Measurements from ENCODE around the gene CHRFAM7A.
"Not testable (repeated sequence)": the region's sequence is repeated elsewhere in the genome, so short reads cannot be mapped to it uniquely, and the experiment has no call there.

The CHRFAM7A gene

GRCh38 chr15:30392766-30393663 is at the start of gene CHRFAM7A:
TSS of gene CHRFAM7A (minus strand) at chr15:30393540. CDS start at chr15:30383351, 10,189 bp downstream.
- DNase-seq (ENCODE audit: low spot score) = not testable (repeated sequence)

DNA sequence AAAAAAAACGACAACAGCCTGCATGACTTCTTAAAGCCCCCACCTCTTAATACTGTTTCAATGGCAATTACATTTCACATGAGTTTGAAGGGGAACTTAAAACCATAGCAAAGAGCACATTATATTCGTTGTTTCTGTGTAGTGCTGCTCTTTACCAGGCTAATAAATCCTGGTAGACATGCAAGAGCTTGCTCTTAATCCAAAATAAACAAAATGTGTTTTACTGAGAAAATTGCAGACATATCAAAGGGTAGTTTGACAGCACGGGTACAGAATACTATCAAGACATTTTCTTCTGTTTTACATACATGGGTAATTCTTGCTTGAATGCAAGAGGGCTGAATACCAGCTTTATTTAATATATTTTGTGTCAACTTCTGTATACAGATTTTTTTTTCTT is 45.0 kb upstream of the CHRFAM7A start:
- DNase-seq (ENCODE audit: low spot score) = not testable (repeated sequence)

- not testable (repeated sequence) for DNase-seq (ENCODE audit: low spot score)
These were observed 42.5 kb upstream of the CHRFAM7A start for GRCh38 chr15:30435878-30436277.

DNA sequence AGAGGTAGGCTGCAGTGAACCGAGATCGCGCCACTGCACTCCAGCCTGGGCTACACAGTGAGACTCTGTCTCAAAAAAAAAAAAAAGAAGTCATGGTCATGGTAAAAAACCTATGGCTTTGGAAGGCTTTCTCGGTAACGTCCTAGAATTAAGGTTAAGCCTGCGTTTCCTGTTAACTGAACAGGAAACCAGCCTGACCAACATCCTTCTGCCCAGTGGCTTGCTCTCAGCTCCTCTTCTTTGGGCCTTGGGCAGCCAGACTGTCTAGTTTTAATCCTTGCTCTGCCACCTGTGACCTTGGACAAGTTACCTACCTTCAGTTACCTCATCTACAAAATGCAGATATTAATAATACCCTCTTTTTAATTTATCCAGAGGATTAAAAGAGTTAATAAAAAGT is 27.4 kb upstream of the CHRFAM7A start:
- not testable (repeated sequence) for DNase-seq (ENCODE audit: low spot score)

- not testable (repeated sequence) for DNase-seq (ENCODE audit: low spot score)
These were observed 20.8 kb upstream of the CHRFAM7A start, which contains the start of gene GOLGA8R for GRCh38 chr15:30414160-30414559. TSS of gene GOLGA8R (minus strand) at chr15:30414260. CDS start at chr15:30414162, 98 bp downstream.

DNA sequence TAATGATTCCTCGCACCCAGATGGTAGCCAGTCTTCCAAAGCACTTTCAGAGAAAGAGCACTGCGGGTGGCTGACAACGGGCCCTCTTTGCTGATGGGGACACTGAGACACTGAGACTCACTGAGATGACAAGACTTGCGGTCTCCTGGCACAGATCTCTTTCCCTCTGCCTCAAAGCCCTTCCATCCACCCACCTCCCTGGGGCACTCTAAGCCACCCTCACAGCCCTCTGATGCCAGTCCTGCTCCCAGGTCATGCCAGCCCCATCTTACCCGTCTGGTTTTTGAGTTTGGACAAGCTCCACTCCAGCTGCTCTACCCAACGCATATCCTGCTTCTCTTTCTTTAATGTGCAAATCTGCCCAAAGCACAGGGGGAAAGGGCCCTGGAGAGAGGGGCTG is 14.3 kb upstream of the CHRFAM7A start:
- DNase-seq (ENCODE audit: low spot score) = not testable (repeated sequence)

DNA sequence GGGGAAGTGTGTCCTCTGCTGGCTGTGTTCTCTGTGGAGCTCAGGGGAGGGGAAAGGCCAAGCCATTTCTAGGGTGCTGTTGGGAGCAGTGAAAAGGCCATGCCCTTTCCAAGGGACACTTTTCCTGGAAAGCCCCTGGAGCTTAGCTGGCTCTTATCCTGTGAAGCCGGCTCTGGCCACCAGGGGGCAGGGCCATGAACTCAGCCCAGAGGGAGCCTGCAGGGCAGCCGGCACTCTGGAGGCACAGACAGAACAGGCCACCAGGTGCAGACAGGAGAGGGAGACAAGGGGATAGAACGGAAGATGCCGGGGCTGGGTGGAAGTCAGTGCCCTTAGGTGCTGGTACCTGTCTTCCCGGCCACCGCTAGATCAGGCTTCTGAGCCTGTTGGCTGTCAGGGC is 5.6 kb upstream of the CHRFAM7A start:
- not testable (repeated sequence) for DNase-seq (ENCODE audit: low spot score)

DNA sequence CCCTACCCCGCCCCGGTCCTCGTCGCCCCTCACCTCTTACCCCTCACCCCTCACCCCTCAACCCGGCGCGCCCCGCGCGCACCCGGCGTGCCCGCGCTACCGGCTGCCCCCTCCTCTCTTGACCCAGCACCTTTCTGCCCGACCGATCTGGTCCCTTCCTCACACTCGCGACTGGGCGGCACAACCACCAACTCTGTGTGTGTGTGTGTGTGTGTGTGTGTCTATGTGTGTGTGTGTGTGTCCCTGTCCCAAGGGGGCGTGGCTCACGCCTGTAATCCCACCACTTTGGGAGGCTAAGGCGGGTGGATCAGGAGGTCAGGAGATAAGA is 288 bp upstream of the CHRFAM7A start:
- DNase-seq (ENCODE audit: low spot score) = not testable (repeated sequence)

GRCh38 chr15:30386318-30386887 is 6.9 kb downstream of the CHRFAM7A start:
- not testable (repeated sequence) for DNase-seq (ENCODE audit: low spot score)

DNA sequence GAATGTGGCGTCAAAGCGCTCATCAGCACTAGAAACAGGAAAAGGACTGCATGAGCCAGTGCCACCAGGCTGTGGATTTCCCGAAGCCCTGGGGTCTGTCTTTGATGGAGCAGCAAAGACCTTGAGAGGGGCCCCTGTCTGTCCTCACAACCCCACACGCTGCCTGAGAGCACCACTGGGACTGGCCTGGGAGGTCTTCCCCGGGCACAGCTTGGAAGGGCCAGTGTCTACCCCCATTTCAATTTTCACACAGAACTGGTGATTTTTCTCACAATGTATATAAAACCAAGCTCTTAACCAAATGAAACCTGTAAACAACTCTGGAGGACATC is 16.3 kb downstream of the CHRFAM7A start:
- DNase-seq (ENCODE audit: low spot score) = not testable (repeated sequence)

DNA sequence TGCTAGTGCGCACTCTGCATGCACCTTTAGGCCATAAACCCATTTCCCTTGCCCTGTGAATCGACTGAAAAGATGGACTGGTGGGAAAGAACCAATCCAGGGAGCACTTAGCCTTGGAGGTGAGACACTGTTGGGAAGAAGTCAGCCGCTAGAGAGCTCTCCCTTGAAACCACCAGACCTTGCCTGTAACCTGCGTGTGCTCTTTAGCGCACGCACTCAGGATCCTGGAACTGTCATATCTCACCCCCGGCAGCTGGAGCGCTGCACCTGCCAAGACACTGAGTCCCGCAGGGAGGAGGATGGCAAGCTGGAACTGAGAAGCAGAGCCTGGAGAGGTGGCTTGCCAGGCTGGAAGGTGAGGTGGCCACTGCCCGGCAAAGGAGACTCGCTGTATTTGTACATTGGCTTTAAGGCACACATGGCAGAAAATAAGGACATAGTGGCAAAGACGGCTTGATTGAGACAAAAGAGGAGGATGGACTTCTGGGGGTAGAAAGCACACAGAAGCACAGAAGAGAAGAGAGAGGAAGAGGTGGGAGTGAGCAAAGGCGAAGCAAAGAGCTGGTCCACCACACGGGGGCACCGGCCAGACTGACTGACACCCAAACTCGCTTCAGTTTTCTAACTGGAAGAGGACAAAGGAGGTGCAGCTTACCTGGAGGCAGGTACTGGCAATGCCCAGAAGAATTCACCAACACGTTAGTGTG is 16.8 kb downstream of the CHRFAM7A start:
- not testable (repeated sequence) for DNase-seq (ENCODE audit: low spot score)

DNA sequence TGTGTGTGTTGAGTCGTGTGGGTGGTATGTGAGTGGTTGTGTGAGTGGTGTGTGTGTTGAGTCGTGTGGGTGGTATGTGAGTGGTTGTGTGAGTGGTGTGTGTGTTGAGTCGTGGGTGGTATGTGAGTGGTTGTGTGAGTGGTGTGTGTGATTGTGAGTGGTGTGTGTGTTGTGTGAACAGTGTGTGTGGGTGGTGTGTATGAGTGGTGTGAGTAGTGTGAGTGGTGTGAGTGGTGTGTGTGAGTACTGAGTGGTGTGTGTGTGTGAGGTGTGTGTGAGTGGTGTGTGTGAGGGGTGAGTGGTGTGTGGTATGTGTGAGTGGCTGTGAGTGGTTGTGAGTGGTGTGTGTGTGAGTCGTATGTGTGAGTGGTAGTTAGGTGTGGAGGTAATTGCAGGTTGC is 17.5 kb downstream of the CHRFAM7A start:
- DNase-seq (ENCODE audit: low spot score) = not testable (repeated sequence)

DNA sequence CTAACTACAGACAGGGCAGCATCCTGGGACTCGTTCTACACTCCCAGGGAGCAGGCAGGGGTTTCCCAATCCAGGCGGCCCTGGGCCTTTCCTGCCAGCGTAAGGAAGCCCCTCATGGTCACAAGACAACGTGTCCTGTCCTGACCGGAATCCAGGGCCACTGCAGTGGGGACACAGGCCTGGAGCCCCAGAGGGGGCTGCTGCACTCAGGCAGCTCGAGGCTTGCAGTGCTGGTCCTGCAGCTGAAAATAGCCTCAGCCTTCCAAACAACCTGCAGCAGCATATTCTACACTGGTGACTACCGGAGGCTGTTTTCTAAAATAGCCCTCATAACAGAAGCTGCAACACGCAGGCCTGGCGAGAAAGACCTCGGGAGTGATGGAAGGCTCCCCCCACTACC is 18.5 kb downstream of the CHRFAM7A start:
- DNase-seq (ENCODE audit: low spot score) = not testable (repeated sequence)

DNA sequence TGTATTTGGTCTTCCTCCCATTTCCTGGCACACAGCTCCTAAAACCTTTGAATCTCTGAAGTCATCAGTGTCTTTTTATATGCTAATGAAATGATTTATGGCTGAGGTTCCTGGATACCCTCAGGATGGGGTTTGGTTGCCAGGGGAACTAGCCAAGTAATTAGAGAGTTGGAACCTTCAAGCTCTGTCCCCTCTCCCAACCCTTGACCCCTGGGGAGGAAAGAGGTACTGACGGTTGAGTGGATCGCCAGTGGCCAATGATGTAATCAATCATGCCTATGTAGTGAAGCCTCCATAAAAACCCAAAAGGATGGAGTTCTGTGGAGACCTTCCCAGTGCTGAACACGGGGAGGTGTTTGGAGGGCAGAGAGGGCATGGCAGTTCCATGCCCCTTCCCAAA is 25.1 kb downstream of the CHRFAM7A start:
- not testable (repeated sequence) for DNase-seq (ENCODE audit: low spot score)

DNA sequence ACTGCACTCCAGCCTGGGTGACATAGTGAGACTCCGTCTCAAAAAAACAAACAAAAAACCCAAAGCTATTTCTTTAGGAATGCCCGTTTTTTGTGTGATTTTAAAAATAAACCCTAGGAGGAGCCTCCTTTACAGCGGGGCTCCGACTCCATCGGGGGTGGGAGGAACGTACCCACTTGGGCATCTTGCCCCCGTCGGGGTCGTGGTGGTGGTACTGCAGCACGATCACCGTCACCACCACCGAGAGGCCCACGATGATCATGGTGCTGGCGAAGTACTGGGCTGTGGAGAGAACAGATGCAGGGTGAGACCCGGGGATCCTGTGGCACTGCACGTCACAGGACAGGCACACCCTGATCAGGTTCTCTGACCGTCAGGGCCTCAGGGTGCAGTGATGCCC is 26.1 kb downstream of the CHRFAM7A start:
- not testable (repeated sequence) for DNase-seq (ENCODE audit: low spot score)

DNA sequence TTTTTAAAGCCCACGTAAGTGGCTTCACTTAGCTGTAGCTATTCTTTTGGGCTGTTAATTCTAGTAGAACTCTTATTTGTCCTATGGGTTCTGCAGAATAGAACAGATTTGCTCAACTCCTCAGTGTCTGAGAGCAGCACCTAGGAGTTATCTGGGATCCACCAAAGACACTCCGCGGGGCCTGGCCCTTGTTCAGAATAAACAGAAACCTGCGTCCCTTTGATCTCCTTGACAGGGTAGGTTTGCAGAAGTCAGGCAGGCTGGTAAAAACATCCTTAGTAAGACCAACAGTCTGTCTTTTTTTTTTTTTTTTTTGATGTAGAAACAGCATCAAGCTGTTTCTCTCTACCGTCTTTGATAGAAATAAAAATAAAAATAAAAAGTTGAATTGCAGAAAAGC is 31.9 kb downstream of the CHRFAM7A start:
- DNase-seq (ENCODE audit: low spot score) = not testable (repeated sequence)

- not testable (repeated sequence) for DNase-seq (ENCODE audit: low spot score)
These were observed 32.4 kb downstream of the CHRFAM7A start for GRCh38 chr15:30360990-30361389.

GRCh38 chr15:30355043-30355442 is 38.3 kb downstream of the CHRFAM7A start:
- DNase-seq (ENCODE audit: low spot score) = not testable (repeated sequence)

DNA sequence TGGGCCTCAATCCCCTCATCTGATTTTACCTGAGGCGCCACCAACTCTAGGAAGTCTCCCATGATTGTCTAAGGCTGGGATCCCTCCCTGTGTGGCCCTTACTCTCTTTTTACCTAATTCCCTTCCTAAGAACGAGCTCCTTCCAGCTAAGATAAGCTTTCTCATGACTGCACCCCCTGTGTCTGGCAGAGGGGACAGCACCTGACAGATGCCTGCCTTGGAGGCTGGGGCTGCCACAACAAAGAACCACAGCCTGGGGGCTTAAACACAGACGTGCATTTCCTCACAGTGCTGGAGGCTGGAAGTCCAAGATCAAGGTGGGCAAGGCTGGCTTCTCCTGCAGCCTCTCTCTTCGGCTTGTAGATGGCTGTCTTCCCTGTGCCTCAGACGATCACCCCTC is 43.5 kb downstream of the CHRFAM7A start:
- DNase-seq (ENCODE audit: low spot score) = not testable (repeated sequence)

- DNase-seq (ENCODE audit: low spot score) = not testable (repeated sequence)
These were observed 56.8 kb downstream of the CHRFAM7A start for GRCh38 chr15:30336584-30336983.

- not testable (repeated sequence) for DNase-seq (ENCODE audit: low spot score)
These were observed 59.2 kb downstream of the CHRFAM7A start for GRCh38 chr15:30334152-30334551.

DNA sequence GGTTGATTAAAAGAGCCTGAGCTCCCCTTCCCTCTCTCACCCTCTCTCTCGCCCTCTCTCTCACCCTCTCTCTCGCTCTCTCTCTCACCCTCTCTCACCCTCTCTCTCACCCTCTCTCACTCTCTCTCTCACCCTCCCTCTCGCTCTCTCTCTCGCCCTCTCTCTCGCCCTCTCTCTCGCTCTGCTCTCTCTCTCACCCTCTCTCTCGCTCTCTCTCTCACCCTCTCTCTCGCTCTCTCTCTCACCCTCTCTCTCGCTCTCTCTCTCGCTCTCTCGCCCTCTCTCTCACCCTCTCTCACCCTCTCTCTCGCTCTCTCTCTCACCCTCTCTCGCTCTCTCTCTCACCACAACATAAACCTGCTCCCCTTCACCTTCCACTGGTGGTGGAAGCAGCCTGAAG is 67.2 kb downstream of the CHRFAM7A start:
- DNase-seq (ENCODE audit: low spot score) = not testable (repeated sequence)

- DNase-seq (ENCODE audit: low spot score) = not testable (repeated sequence)
These were observed 72.3 kb downstream of the CHRFAM7A start for GRCh38 chr15:30321063-30321462.

Data from hematopoietic multipotent progenitor cell treated with erythropoietin and hydrocortisone succinate and interleukin-3 and kit ligand, for 15 days (in vitro differentiated cells).